ENCODE results near the gene TPRG1. TPM values are rescaled to one million over a fixed set of nuclear protein-coding genes. Genes with fewer than 3 reads are reported as not detected.

Gene TPRG1, protein sequence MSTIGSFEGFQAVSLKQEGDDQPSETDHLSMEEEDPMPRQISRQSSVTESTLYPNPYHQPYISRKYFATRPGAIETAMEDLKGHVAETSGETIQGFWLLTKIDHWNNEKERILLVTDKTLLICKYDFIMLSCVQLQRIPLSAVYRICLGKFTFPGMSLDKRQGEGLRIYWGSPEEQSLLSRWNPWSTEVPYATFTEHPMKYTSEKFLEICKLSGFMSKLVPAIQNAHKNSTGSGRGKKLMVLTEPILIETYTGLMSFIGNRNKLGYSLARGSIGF
- total RNA-seq (ENCODE audit: low replicate concordance), result 0.37 and 0.71 TPM in 2 replicates

GRCh38 chr3:189171707-189172106 lies at the start of gene TPRG1:
TPRG1 (plus strand) TSS chr3:189171971; CDS start chr3:189207385, 35,414 bp downstream.
- peaks cover 2% of the 10 kb centered on the region for H3K27me3 Mint-ChIP-seq (ENCODE audit: insufficient read depth, low read depth)
- Histone ChIP-seq H3K4me2 (no peak within 1 kb of the TSS), H3K9ac (no peak within 1 kb of the TSS), H2AFZ (replicated peaks) (no peak within 1 kb of the TSS), H4K20me1 (ENCODE audit: low read depth) (no peaks in the 10 kb centered on the region), H3K4me3 (no peak within 1 kb of the TSS), H3K79me2 (ENCODE audit: low read depth) (no peaks in the 10 kb centered on the region), H3F3A (ENCODE audit: low read depth) (no peaks in the 10 kb centered on the region), H3K27ac (no peak within 1 kb of the TSS), H3K36me3 (no peaks in the 10 kb centered on the region), H3K27me3 (no peaks in the 10 kb centered on the region), H3K9me3 (ENCODE audit: low read depth) (no peaks in the 10 kb centered on the region), H3K4me1 (no peaks in the 10 kb centered on the region)
- H3K4me1 Mint-ChIP-seq, result peaks cover 7% of the 10 kb centered on the region
- no peak within 1 kb of the TSS for H3K4me3 Mint-ChIP-seq
- no peak within 1 kb of the TSS for H3K27ac Mint-ChIP-seq
- H3K36me3 Mint-ChIP-seq, result no peaks in the 10 kb centered on the region
- DNase-seq (ENCODE audit: low spot score), result no peak
- peaks cover 3% of the 10 kb centered on the region for H3K9me3 Mint-ChIP-seq
- no peak for TF ChIP-seq EZH2 (IDR thresholded peaks at IDR 0.05)
- no peak for TF ChIP-seq EZH2phosphoT487 (IDR thresholded peaks at IDR 0.05)

GRCh38 chr3:189122110-189122509 lies 49.7 kb upstream of the TPRG1 start:
- DNase-seq (ENCODE audit: low spot score), result no peak
- Histone ChIP-seq H3K36me3 (no peaks in the 10 kb centered on the region), H3K9ac (no peak overlapping the region), H3K27ac (no peak overlapping the region), H3K4me3 (no peak overlapping the region), H2AFZ (replicated peaks) (no peak overlapping the region), H3F3A (ENCODE audit: low read depth) (no peaks in the 10 kb centered on the region), H3K9me3 (ENCODE audit: low read depth) (no peaks in the 10 kb centered on the region), H3K79me2 (ENCODE audit: low read depth) (no peaks in the 10 kb centered on the region), H4K20me1 (ENCODE audit: low read depth) (no peaks in the 10 kb centered on the region), H3K4me1 (peaks cover 5% of the 10 kb centered on the region), H3K4me2 (no peak overlapping the region), H3K27me3 (no peaks in the 10 kb centered on the region)
- H3K36me3 Mint-ChIP-seq, result peaks cover 2% of the 10 kb centered on the region
- H3K27me3 Mint-ChIP-seq (ENCODE audit: insufficient read depth, low read depth), result peaks cover 2% of the 10 kb centered on the region
- H3K9me3 Mint-ChIP-seq, result no peaks in the 10 kb centered on the region
- H3K27ac Mint-ChIP-seq, result no peak overlapping the region
- H3K4me1 Mint-ChIP-seq, result no peaks in the 10 kb centered on the region
- TF ChIP-seq EZH2 (IDR thresholded peaks at IDR 0.05), result no peak
- TF ChIP-seq CTCF (IDR thresholded peaks at IDR 0.05), result no peak
- no peak overlapping the region for H3K4me3 Mint-ChIP-seq

GRCh38 chr3:189122526-189123205 lies 49.1 kb upstream of the TPRG1 start:
- Mint-ChIP-seq H3K9me3 (no peaks in the 10 kb centered on the region), H3K4me3 (no peak overlapping the region), H3K27me3 (ENCODE audit: insufficient read depth, low read depth) (peaks cover 2% of the 10 kb centered on the region), H3K4me1 (no peaks in the 10 kb centered on the region), H3K27ac (no peak overlapping the region), H3K36me3 (peaks cover 2% of the 10 kb centered on the region)
- H3K4me2 ChIP-seq, result no peak overlapping the region
- no peaks in the 10 kb centered on the region for H3F3A ChIP-seq (ENCODE audit: low read depth)
- no peaks in the 10 kb centered on the region for H3K27me3 ChIP-seq
- H3K79me2 ChIP-seq (ENCODE audit: low read depth), result no peaks in the 10 kb centered on the region
- no peak for TF ChIP-seq EZH2phosphoT487 (IDR thresholded peaks at IDR 0.05)
- no peak for TF ChIP-seq CTCF (IDR thresholded peaks at IDR 0.05)
- TF ChIP-seq EZH2 (IDR thresholded peaks at IDR 0.05), result no peak
- no peak for DNase-seq (ENCODE audit: low spot score)
- no peak overlapping the region for H3K4me3 ChIP-seq
- H4K20me1 ChIP-seq (ENCODE audit: low read depth), result no peaks in the 10 kb centered on the region
- H3K27ac ChIP-seq, result no peak overlapping the region
- H2AFZ ChIP-seq (replicated peaks), result no peak overlapping the region
- peaks cover 5% of the 10 kb centered on the region for H3K4me1 ChIP-seq
- no peaks in the 10 kb centered on the region for H3K36me3 ChIP-seq
- H3K9ac ChIP-seq, result no peak overlapping the region
- H3K9me3 ChIP-seq (ENCODE audit: low read depth), result no peaks in the 10 kb centered on the region

All from neural progenitor cell (in vitro differentiated cells).